PC-3 (cell line): Measurements from ENCODE around the gene LRP11. TPM values are rescaled to one million over a fixed set of nuclear protein-coding genes. Genes with fewer than 3 reads are reported as not detected.

Source experiments
- ATAC-seq: fragments of 200-7000 bp; cut with Tn5 transposase; 2 replicates; pipeline ENCODE4 v1.9.1; 2020; ENCODE audit warnings: mild to moderate bottlenecking, moderate library complexity
- BruUV-seq: library from RNA; stranded (reverse); fragments of 400-500 nt; replicated peaks from 2 replicates; lab custom pipeline; 2021; lab: Mats Ljungman, UMichigan
- CTCF ChIA-PET: fragments of 300-600 bp; sonication (Branson Sonifier 250); formaldehyde crosslinking; loops from one replicate; lab custom pipeline; 2022; ENCODE audit warnings: antibody characterized with exemption; lab: Charles Lee
- POLR2A ChIA-PET: fragments of 300-600 bp; sonication (Branson Sonifier 250); formaldehyde crosslinking; loops from one replicate; lab custom pipeline; 2022; ENCODE audit warnings: antibody characterized with exemption; ENCODE audit not compliant: unreplicated experiment; lab: Charles Lee
- DNase-seq: peaks from one replicate; pipeline ENCODE4 v3.0.0-alpha.2; 2015
- H2AFZ ChIP-seq: fragments of 300-600 bp; sonication (generic); 2 replicates; pipeline ENCODE4 v1.6.0; 2016; ENCODE audit warnings: antibody characterized with exemption, low read length
- H3F3A ChIP-seq: fragments of 300-600 bp; sonication (generic); one replicate; pipeline ENCODE4 v1.6.0; 2017; ENCODE audit warnings: antibody characterized with exemption, low read length, control low read depth, mild to moderate bottlenecking; ENCODE audit not compliant: unreplicated experiment
- H3K27ac ChIP-seq: fragments of 300-600 bp; sonication (generic); 2 replicates; pipeline ENCODE4 v1.5.1; 2016; ENCODE audit warnings: mild to moderate bottlenecking, low read length
- H3K27me3 ChIP-seq: fragments of 300-600 bp; sonication (generic); 2 replicates; pipeline ENCODE4 v1.6.1; 2016; ENCODE audit warnings: low read length, mixed read lengths
- H3K36me3 ChIP-seq: fragments of 300-600 bp; sonication (generic); 2 replicates; pipeline ENCODE4 v1.6.1; 2016; ENCODE audit warnings: low read depth, mixed run types, low read length, mixed read lengths
- H3K4me1 ChIP-seq: fragments of 300-600 bp; sonication (generic); 2 replicates; pipeline ENCODE4 v1.5.1; 2016; ENCODE audit warnings: low read length; ENCODE audit not compliant: insufficient read depth
- H3K4me2 ChIP-seq: fragments of 300-600 bp; sonication (generic); 2 replicates; pipeline ENCODE4 v1.6.0; 2016; ENCODE audit warnings: low read length
- H3K4me3 ChIP-seq: fragments of 300-600 bp; sonication (generic); 2 replicates; pipeline ENCODE4 v1.5.1; 2016; ENCODE audit warnings: mild to moderate bottlenecking, low read length, mixed read lengths
- H3K79me2 ChIP-seq: fragments of 300-600 bp; sonication (generic); 2 replicates; pipeline ENCODE4 v1.6.1; 2017; ENCODE audit warnings: low read length, mixed read lengths
- H3K9ac ChIP-seq: fragments of 300-600 bp; sonication (generic); 2 replicates; pipeline ENCODE4 v1.6.0; 2016; ENCODE audit warnings: mild to moderate bottlenecking, low read length
- H3K9me2 ChIP-seq: fragments of 300-600 bp; sonication (generic); replicated peaks from 2 replicates; pipeline ENCODE4 v1.6.1; 2016; ENCODE audit warnings: mixed run types, low read length, mixed read lengths
- H3K9me3 ChIP-seq: fragments of 300-600 bp; sonication (generic); 2 replicates; pipeline ENCODE4 v1.6.1; 2016; ENCODE audit warnings: low read length, mixed read lengths
- H4K20me1 ChIP-seq: fragments of 300-600 bp; sonication (generic); 2 replicates; pipeline ENCODE4 v1.6.1; 2016; ENCODE audit warnings: low read length, mixed read lengths
- EZH2 ChIP-seq: fragments of 300-600 bp; sonication (generic); IDR thresholded peaks from one replicate; pipeline ENCODE4 v1.6.1; 2017; ENCODE audit warnings: antibody characterized with exemption, mild to moderate bottlenecking, low read length; ENCODE audit not compliant: unreplicated experiment
- EZH2phosphoT487 ChIP-seq: fragments of 300-600 bp; sonication (generic); IDR thresholded peaks from 2 replicates; pipeline ENCODE4 v1.6.1; 2018; ENCODE audit warnings: mild to moderate bottlenecking, antibody characterized with exemption, low read length, borderline replicate concordance
- intact Hi-C: fragments of 100-400 bp; cut with micrococcal nuclease; formaldehyde crosslinking; loops from 2 replicates; pipeline ENCODE4 v1.9.0; 2023
- total RNA-seq: library from RNA; depleted of rRNA; stranded (reverse); fragments of >200 nt; gene quantifications from 2 replicates; pipeline ENCODE4 v1.2.3, GENCODE V29; 2014; rRNA removed
- TF ChIP-seq, protein P1 (sequence below): fragments of 300-600 bp; sonication (generic); conservative IDR thresholded peaks from 2 replicates; pipeline ENCODE4 v1.5.1; 2017; ENCODE audit warnings: antibody characterized with exemption, low read depth, mild to moderate bottlenecking, low read length

Gene LRP11
- total RNA-seq, 1 experiment from 2014 or later: 32.0 TPM

DNA sequence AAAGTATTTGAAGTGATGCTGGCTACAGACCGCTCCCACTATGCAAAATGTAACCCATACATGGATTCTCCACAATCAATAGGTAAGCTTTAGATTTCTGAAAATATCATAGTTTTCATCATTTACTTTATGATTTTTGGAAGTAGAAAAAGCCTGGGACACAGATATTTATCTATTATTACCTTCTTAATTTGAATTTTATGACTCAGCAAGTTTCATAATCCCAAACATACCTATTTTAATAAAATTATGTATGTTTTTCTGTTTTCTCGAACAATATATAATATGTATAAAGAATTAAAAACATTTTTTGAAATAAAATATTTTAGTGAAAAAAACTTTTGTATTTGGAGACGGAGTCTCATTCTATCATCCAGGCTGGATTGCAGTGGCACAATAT, 93.0 kb downstream of the LRP11 start:
- peaks cover 15% of the 10 kb centered on the region for H3K36me3 ChIP-seq
- H3K4me3 ChIP-seq: no peak overlapping the region
- H3K4me1 ChIP-seq: peaks cover 6% of the 10 kb centered on the region; the same call in 1 of the 2 replicates
- no peaks in the 10 kb centered on the region for H3K27me3 ChIP-seq
- H4K20me1 ChIP-seq: no peaks in the 10 kb centered on the region
- H3K4me2 ChIP-seq: no peak overlapping the region
- TF ChIP-seq EZH2: no peak
- TF ChIP-seq EZH2phosphoT487: no peak
- TF ChIP-seq, protein P1, sequence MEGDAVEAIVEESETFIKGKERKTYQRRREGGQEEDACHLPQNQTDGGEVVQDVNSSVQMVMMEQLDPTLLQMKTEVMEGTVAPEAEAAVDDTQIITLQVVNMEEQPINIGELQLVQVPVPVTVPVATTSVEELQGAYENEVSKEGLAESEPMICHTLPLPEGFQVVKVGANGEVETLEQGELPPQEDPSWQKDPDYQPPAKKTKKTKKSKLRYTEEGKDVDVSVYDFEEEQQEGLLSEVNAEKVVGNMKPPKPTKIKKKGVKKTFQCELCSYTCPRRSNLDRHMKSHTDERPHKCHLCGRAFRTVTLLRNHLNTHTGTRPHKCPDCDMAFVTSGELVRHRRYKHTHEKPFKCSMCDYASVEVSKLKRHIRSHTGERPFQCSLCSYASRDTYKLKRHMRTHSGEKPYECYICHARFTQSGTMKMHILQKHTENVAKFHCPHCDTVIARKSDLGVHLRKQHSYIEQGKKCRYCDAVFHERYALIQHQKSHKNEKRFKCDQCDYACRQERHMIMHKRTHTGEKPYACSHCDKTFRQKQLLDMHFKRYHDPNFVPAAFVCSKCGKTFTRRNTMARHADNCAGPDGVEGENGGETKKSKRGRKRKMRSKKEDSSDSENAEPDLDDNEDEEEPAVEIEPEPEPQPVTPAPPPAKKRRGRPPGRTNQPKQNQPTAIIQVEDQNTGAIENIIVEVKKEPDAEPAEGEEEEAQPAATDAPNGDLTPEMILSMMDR: no peak
- H3K9me3 ChIP-seq: no peaks in the 10 kb centered on the region
- BruUV-seq: no TSS peak
- intact Hi-C loops: no loop called here
- H3K9ac ChIP-seq: no peak overlapping the region
- H3K79me2 ChIP-seq: peaks cover 33% of the 10 kb centered on the region
- no peak overlapping the region for H2AFZ ChIP-seq
- no peak overlapping the region for H3K27ac ChIP-seq
- DNase-seq (no peak), ATAC-seq (no peak)
- no peaks in the 10 kb centered on the region for H3F3A ChIP-seq
- ChIA-PET CTCF (no interaction called here), POLR2A (no interaction called here)
- no peaks in the 10 kb centered on the region for H3K9me2 ChIP-seq

DNA sequence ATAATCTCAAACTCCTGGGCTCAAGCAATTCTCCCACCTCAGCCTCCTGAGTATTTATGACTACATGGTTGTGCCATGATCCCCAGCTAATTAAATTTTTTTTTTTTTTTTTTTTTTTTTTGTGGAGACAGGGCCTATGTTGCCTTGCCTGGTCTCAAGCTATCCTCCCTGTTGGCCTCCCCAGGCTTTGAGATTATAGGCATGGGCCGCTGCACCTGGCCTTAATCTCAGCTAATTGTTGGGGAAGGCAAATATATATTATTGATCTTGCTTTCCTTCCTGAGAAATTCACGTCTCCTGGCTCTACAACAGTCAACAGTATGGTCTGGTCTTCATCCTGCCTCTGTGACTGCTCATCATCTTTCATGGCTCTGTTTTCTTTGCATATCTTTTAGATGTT, 94.5 kb downstream of the LRP11 start:
- Histone ChIP-seq H3K9ac (no peak overlapping the region), H3K4me1 (peaks cover 6% of the 10 kb centered on the region; the same call in 1 of the 2 replicates), H2AFZ (no peak overlapping the region), H3K4me2 (no peak overlapping the region), H3K9me3 (no peaks in the 10 kb centered on the region), H3K79me2 (peaks cover 37% of the 10 kb centered on the region), H3K27me3 (no peaks in the 10 kb centered on the region), H3F3A (no peaks in the 10 kb centered on the region), H3K27ac (no peak overlapping the region), H4K20me1 (no peaks in the 10 kb centered on the region), H3K36me3 (peaks cover 20% of the 10 kb centered on the region), H3K4me3 (no peak overlapping the region), H3K9me2 (no peaks in the 10 kb centered on the region)
- ATAC-seq (no peak), DNase-seq (no peak)
- CTCF ChIA-PET: no interaction called here
- POLR2A ChIA-PET: no interaction called here
- no TSS peak for BruUV-seq
- intact Hi-C loops: no loop called here
- TF ChIP-seq, protein P1: no peak
- no peak for TF ChIP-seq EZH2phosphoT487
- TF ChIP-seq EZH2: no peak

Other genes with a start within 250 kb of the LRP11 start
- gene KATNA1, start 215.6 kb downstream of the LRP11 start, total RNA-seq: 11.4 and 18.1 TPM in 2 replicates
- gene LATS1, start 146.3 kb downstream of the LRP11 start, total RNA-seq: 9.2 and 9.7 TPM in 2 replicates
- gene NUP43, start 117.8 kb downstream of the LRP11 start, total RNA-seq: 19.2 and 25.5 TPM in 2 replicates
- 122 and 158 TPM in 2 replicates for gene PCMT1, start 114.6 kb downstream of the LRP11 start, total RNA-seq
- 0.40 and 1.7 TPM in 2 replicates for gene RAET1E, start 33.8 kb upstream of the LRP11 start, total RNA-seq
- gene RAET1G, start 58.8 kb upstream of the LRP11 start, total RNA-seq: 1.5 and 2.0 TPM in 2 replicates
- 5.8 and 8.1 TPM in 2 replicates for gene ULBP2, start 77.7 kb upstream of the LRP11 start, total RNA-seq
- 0.86 and 0.87 TPM in 2 replicates for gene ULBP1, start 99.6 kb upstream of the LRP11 start, total RNA-seq
- 1.1 and 3.6 TPM in 2 replicates for gene RAET1L, start 161.2 kb upstream of the LRP11 start, total RNA-seq
- 20.5 and 23.2 TPM in 2 replicates for gene ULBP3, start 204.8 kb upstream of the LRP11 start, total RNA-seq